HUES64 (cell line): ENCODE data around the gene PARP1.
"Not testable (repeated sequence)": the region's sequence is repeated elsewhere in the genome, so short reads cannot be mapped to it uniquely, and the experiment has no call there.

Experiments used
- H3K27ac ChIP-seq: 2 replicates; pipeline ENCODE4 v1.7.0; 2013; ENCODE audit warnings: low read depth, low read length, inconsistent platforms
- H3K27me3 ChIP-seq: 2 replicates; pipeline ENCODE4 v1.6.1; 2013; ENCODE audit warnings: mild to moderate bottlenecking, low read length; ENCODE audit not compliant: insufficient read depth
- H3K36me3 ChIP-seq: 2 replicates; pipeline ENCODE4 v1.6.1; 2013; ENCODE audit warnings: mild to moderate bottlenecking, low read length; ENCODE audit not compliant: insufficient read depth
- H3K4me1 ChIP-seq: 2 replicates; pipeline ENCODE4 v1.6.1; 2013; ENCODE audit warnings: mild to moderate bottlenecking, low read length, moderate library complexity; ENCODE audit not compliant: insufficient read depth
- H3K4me3 ChIP-seq: 2 replicates; pipeline ENCODE4 v1.5.1; 2013; ENCODE audit warnings: mild to moderate bottlenecking, low read length, moderate library complexity
- H3K9ac ChIP-seq: 2 replicates; pipeline ENCODE4 v1.6.1; 2013; ENCODE audit warnings: mild to moderate bottlenecking, low read depth, low read length
- H3K9me3 ChIP-seq: 2 replicates; pipeline ENCODE4 v1.6.1; 2013; ENCODE audit warnings: low read depth, low read length; ENCODE audit not compliant: insufficient read depth
- WGBS: fragments of 150-250, 120-280 bp; methylation state at CpG from one replicate; pipeline ENCODE4 v1.1.7; 2013; ENCODE audit warnings: missing lambda C conversion rate; 5-methylcytosine and 5-hydroxymethylcytosine counted together

Gene PARP1

GRCh38 chr1:226443033-226443432 is 35.1 kb upstream of the PARP1 start:
- H3K4me3 ChIP-seq, result no peak overlapping the region
- H3K27me3 ChIP-seq, result no peaks in the 10 kb centered on the region
- H3K4me1 ChIP-seq, result peaks cover 10% of the 10 kb centered on the region
- no peaks in the 10 kb centered on the region for H3K9me3 ChIP-seq
- no peak overlapping the region for H3K27ac ChIP-seq
- no peak overlapping the region for H3K9ac ChIP-seq
- WGBS, result 78% methylated on average over 6 of the region's 6 CpGs
- no peaks in the 10 kb centered on the region for H3K36me3 ChIP-seq

- H3K9me3 ChIP-seq, result no peaks in the 10 kb centered on the region
- H3K4me1 ChIP-seq, result peaks cover 10% of the 10 kb centered on the region; the same call in 1 of the 2 replicates
- no peak overlapping the region for H3K4me3 ChIP-seq
- H3K36me3 ChIP-seq, result no peaks in the 10 kb centered on the region
- no peak overlapping the region for H3K27ac ChIP-seq
- H3K9ac ChIP-seq, result no peak overlapping the region
- H3K27me3 ChIP-seq, result no peaks in the 10 kb centered on the region
- 83% methylated on average over 6 of the region's 6 CpGs for WGBS
Measured at GRCh38 chr1:226441629-226442028, 33.7 kb upstream of the PARP1 start.

GRCh38 chr1:226440512-226440911 is 32.6 kb upstream of the PARP1 start:
- Histone ChIP-seq H3K4me1 (peaks cover 10% of the 10 kb centered on the region; the same call in 1 of the 2 replicates), H3K27ac (no peak overlapping the region), H3K27me3 (no peaks in the 10 kb centered on the region), H3K9me3 (no peaks in the 10 kb centered on the region), H3K9ac (no peak overlapping the region), H3K4me3 (no peak overlapping the region), H3K36me3 (no peaks in the 10 kb centered on the region)
- 84% methylated on average over 5 of the region's 5 CpGs for WGBS

- H3K27ac ChIP-seq, result no peak overlapping the region
- H3K9me3 ChIP-seq, result no peaks in the 10 kb centered on the region
- H3K9ac ChIP-seq, result no peak overlapping the region
- H3K27me3 ChIP-seq, result no peaks in the 10 kb centered on the region
- no CpG with 5 or more reads among the region's 2 CpGs for WGBS
- no peaks in the 10 kb centered on the region for H3K4me1 ChIP-seq
- no peaks in the 10 kb centered on the region for H3K36me3 ChIP-seq
- no peak overlapping the region for H3K4me3 ChIP-seq
Measured at GRCh38 chr1:226438007-226438406, 30.1 kb upstream of the PARP1 start.

- no peaks in the 10 kb centered on the region for H3K4me1 ChIP-seq
- no peak overlapping the region for H3K9ac ChIP-seq
- no peaks in the 10 kb centered on the region for H3K36me3 ChIP-seq
- H3K9me3 ChIP-seq, result no peaks in the 10 kb centered on the region
- no peak overlapping the region for H3K4me3 ChIP-seq
- WGBS, result 86% methylated on average over 8 of the region's 8 CpGs
- no peaks in the 10 kb centered on the region for H3K27me3 ChIP-seq
- no peak overlapping the region for H3K27ac ChIP-seq
Measured at GRCh38 chr1:226436855-226437491, 29.1 kb upstream of the PARP1 start.

- H3K4me1 ChIP-seq, result no peaks in the 10 kb centered on the region
- no peaks in the 10 kb centered on the region for H3K36me3 ChIP-seq
- H3K9ac ChIP-seq, result no peak overlapping the region
- no peaks in the 10 kb centered on the region for H3K27me3 ChIP-seq
- no peak overlapping the region for H3K27ac ChIP-seq
- 92% methylated on average over 3 of the region's 3 CpGs for WGBS
- H3K4me3 ChIP-seq, result no peak overlapping the region
- H3K9me3 ChIP-seq, result no peaks in the 10 kb centered on the region
Measured at GRCh38 chr1:226436472-226436854, 28.6 kb upstream of the PARP1 start.

- Histone ChIP-seq H3K4me1 (peaks cover 9% of the 10 kb centered on the region; the same call in 1 of the 2 replicates), H3K9me3 (no peaks in the 10 kb centered on the region), H3K36me3 (no peaks in the 10 kb centered on the region), H3K27ac (no peak overlapping the region), H3K9ac (no peak overlapping the region), H3K4me3 (no peak overlapping the region), H3K27me3 (no peaks in the 10 kb centered on the region)
- WGBS, result 88% methylated on average over 5 of the region's 6 CpGs
Measured at GRCh38 chr1:226433341-226433720, 25.4 kb upstream of the PARP1 start.

- H3K27me3 ChIP-seq, result no peaks in the 10 kb centered on the region
- 83% methylated on average over 13 of the region's 13 CpGs for WGBS
- no peak overlapping the region for H3K9ac ChIP-seq
- no peaks in the 10 kb centered on the region for H3K36me3 ChIP-seq
- H3K9me3 ChIP-seq, result no peaks in the 10 kb centered on the region
- peaks cover 9% of the 10 kb centered on the region; the same call in 1 of the 2 replicates for H3K4me1 ChIP-seq
- no peak overlapping the region for H3K4me3 ChIP-seq
- H3K27ac ChIP-seq, result no peak overlapping the region
Measured at GRCh38 chr1:226432586-226433340, 24.9 kb upstream of the PARP1 start.

GRCh38 chr1:226431898-226432297 is 24.0 kb upstream of the PARP1 start:
- not testable (repeated sequence) for H3K9me3 ChIP-seq, H3K27ac ChIP-seq, H3K4me1 ChIP-seq, H3K4me3 ChIP-seq, H3K36me3 ChIP-seq, H3K27me3 ChIP-seq, H3K9ac ChIP-seq
- WGBS, result 95% methylated on average over 2 of the region's 2 CpGs

- WGBS, result 92% methylated on average over 14 of the region's 14 CpGs
- H3K9ac ChIP-seq, result no peak overlapping the region
Measured at GRCh38 chr1:226429858-226430715, 22.2 kb upstream of the PARP1 start.

More at GRCh38 chr1:226429858-226430715, 22.2 kb upstream of the PARP1 start:
- Histone ChIP-seq H3K27ac (no peak overlapping the region), H3K9me3 (no peaks in the 10 kb centered on the region), H3K36me3 (no peaks in the 10 kb centered on the region), H3K4me3 (no peak overlapping the region), H3K27me3 (no peaks in the 10 kb centered on the region), H3K4me1 (peaks cover 9% of the 10 kb centered on the region; the same call in 1 of the 2 replicates)
